ENCODE data around the gene ZDHHC4.

The ZDHHC4 gene

GRCh38 chr7:6577369-6578113 is at the start of gene ZDHHC4:
Gene ZDHHC4 (plus strand): TSS chr7:6577454. CDS start chr7:6580562, 3,108 bp downstream.
- peak; percentile 40 for DNase-seq

DNA sequence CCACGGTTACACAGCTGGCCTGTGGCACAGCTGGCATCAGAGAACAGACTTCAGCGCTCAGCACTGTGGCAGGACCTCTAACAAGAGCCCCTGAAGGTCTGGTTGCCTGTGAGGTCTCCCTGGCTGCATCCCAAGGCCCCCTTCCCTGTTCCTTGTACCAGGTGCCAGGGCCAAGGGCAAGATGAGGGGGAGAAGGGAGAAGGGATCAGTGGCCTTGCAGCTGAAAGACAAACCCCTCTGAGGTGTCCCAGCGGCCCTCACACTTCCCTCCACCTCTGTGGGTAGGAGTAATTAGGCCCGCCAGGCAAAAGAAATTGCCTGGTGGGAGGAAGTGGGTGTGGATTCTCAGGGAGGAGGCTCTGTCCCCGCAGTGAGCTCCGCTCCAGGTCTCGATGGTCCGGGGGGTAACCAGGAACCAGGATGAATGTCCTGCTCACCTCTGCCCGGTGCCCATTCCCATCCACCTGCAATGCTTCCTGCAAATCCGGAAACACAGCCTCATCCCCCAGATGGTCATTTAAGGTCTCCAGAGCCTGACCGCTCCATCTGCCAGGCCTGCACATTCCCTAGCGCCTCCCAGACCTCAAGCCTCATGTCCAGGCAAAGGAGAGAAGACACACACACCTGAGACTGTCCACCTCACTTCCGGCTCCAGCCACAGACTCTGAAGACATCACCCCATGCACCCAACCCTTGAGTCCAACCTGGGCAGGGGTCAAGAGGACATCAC is 48.7 kb upstream of the ZDHHC4 start:
- DNase-seq: no peak

GRCh38 chr7:6529643-6530042 is 47.6 kb upstream of the ZDHHC4 start:
- DNase-seq: no peak

DNA sequence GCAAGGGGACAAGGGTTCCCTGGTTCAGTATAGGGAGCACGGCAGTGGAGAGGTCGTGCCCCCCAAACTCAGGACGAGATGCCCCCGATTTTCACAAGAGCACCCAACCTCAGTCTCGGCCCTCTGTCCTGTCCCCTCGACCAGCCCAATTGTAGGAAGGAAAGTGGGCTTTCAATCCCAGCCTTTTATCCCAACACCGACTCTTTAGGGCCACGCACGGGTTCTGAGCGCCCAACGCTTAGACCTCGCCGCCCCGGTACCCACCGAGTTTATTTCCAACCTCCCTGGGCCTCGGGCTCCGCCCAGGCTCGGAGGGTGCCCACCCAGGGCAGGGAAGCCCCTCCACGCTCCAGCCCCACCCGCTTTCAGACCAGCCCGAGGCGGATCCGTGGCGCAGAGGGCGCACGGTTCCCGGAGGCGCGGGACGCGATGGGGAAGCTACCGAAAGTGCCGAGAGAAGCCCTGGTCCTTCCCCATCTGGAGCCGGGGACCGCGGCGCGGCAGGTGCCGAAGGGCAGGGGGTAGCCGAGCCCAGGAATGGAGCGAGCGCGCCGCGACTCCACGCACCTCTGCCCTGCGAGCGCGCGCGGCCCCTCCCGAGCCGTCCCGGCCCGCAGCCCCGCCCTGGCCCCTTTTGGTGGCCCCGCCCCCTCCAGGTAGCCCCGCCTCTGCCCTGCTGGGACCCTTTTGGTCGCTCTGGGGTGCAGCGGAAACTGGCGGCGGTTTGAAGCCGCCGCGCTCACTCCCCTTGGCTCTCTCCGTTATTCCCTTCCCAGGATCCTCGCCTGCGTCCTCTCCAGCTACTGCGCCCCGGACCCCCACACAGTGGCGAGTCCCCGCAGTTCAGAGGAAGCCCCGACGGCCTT is 46.4 kb upstream of the ZDHHC4 start:
- DNase-seq: no peak

DNA sequence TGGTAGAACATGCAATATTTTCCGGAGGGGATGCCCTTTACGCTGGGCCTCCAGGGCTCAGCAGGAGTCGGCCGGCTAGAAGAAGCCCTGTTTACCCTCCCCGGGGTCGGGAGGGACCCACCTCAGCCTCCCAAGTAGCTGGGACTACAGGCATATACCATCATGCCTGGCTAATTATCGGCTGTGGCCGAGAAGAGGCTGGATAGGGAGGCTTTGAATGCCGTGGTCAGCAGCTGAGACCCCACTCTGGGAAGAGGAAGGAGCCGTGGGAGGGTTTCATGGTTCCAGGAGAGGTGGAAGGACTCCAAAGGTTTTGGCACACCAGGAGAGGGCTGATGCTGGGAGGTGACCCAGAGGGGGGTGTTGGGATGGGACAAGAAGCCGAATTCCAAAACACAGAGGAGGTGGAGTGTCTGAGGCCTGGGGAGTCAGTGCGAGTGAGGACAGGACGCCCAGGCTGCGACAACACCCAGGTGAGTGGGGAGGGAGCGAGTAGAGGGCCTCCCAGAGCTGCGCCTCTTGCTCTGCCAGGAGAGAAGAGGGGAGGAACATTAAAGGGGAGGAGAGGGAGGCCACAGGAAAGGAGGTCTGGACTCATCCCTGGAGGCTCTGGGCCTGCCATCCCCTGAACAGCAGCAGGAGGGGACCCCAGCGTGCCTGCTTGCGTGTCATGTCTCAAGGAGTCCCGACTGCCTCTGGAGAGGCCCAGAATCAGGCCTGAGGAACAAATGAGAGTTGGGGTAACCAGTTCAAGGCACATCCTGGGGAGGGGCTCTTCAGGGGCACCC is 45.6 kb upstream of the ZDHHC4 start:
- DNase-seq: no peak

GRCh38 chr7:6532516-6532915 is 44.7 kb upstream of the ZDHHC4 start:
- no peak for DNase-seq

DNA sequence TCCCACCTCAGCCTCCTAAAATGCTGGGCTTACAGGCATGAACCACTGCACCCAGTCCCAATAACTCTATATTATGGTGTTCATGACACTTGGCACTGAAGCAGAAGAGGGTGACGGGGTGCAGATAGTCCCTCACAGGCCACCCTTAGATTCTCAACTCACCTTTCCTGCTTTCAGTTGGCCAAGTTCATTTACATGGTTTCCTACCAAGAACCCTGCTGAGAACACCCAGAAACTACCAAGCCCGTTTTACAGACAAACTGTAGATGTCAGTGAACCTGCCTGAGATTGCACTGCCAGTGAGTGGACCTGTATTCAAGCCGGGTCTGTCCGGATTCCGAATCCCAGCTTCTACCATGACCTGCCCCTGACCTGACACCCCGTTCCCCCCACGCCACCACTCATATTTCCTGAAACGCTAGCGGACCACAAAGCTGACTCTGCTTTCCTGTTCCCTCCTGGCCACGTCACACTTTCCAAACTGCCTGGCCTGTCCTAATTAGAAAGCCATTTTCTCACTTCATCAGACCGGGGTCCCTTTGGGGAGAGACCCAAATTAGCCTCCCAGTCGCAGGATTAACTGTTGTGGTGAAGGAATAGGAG is 43.3 kb upstream of the ZDHHC4 start:
- no peak for DNase-seq

DNA sequence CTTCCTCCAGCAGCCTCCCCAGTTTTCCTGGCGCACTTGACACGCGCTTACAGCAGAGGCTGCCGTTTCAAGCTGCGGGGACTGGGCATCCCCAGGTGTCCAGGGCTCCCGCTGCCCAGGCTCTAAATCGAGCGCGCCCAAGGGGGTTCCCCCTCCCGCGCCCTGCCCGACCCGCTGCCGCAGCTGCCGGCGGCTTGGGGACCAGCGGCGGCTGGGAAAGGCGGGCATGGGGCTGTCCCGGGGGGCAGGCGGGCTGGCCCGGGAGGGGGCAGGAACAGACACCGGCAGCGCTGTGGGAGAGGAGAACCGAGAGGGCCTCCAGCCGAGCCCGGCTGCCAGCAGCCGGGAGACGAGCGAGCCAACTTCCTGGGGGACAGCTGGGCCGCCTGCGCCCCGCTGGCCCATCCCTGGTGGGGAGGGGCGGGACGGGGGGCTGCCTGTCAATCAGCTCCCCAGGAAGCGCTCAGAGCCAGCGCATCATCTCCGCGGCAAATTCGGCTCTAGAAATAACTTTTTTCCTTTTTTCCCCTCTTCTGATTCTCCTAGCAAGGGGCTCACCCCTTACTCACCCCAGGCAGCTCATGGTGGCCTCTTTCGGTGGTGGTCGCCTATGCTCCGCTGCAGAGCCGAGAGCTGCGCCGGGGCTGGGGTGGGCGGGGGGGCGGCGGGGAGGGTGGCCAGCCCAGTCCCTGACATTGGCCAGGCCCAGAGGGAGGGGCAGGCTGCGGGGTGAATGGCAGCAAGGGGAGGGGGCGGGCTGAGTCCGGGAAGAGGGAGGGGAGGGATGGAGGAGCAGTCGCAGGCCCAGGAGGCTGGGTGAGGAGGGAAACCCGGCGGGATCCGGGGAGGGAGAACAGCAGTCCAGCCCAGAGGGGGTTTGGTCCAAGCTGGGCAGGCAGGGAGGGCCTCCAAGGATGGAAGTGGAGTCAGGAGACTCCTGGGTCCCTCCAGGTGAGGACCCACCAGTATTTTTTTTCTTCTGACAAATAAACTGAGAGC is 40.7 kb upstream of the ZDHHC4 start:
- no peak for DNase-seq

- DNase-seq: no peak
Measured at GRCh38 chr7:6542368-6542767, 34.9 kb upstream of the ZDHHC4 start.

DNA sequence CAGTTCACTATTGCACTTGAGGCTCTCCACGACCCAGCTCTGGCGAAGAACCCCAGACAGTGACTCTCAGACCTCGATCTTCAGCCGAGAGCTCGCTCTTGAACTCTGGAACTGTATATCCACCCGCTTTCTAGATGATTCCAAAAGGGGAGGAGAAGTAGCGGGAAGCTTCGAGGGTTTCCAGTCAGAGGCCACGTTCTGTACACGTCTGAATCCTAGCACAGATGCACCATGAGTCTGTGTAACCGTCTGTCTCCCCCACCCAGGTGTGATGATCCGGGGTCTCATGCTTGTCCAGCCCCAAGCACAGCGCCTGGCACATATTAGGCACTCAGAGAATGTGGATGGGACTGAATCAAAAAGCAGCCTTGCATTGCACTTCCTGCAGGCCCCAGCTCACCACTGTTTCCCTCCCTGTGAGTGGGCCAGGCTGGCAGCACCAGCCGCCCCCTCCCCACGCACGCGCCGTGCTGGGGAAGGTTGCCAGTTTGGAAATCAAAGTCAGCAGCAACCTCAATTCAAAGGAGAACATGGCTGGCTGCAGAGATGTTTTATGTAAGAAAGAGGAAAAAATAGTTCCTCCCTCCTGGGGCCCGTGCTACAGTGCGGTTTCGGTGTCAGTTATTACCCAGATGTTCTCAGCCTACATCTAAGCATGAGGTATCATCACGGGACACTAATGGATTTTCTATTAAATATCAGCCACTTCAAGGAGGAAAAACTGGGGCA is 31.7 kb upstream of the ZDHHC4 start:
- DNase-seq: no peak

- DNase-seq: no peak
Measured at GRCh38 chr7:6546498-6547251, 30.6 kb upstream of the ZDHHC4 start.

DNA sequence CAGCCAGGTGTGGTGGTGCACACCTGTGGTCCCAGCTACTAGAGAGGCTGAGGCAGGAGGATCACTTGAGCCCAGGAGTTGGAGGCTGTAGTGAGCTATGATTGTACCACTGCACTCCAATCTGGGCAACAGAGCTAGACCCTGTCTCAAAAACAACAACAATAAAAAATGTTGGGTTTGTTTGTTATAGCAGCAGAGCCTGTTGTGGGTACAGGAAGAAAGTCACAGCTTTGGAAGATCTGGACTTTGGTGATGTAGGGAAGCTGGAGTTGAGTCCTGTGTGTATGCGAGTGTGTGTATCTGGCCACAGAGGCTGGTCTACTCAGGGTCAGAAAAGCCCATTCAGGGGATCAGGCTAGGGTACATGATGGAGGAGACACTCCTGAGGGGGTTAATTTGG is 29.9 kb upstream of the ZDHHC4 start:
- DNase-seq: no peak

GRCh38 chr7:6551016-6551511 is 26.2 kb upstream of the ZDHHC4 start, which contains the start of gene GRID2IP:
Gene GRID2IP (minus strand): TSS chr7:6551461. CDS start chr7:6551436, 25 bp downstream.
- DNase-seq: no peak

DNA sequence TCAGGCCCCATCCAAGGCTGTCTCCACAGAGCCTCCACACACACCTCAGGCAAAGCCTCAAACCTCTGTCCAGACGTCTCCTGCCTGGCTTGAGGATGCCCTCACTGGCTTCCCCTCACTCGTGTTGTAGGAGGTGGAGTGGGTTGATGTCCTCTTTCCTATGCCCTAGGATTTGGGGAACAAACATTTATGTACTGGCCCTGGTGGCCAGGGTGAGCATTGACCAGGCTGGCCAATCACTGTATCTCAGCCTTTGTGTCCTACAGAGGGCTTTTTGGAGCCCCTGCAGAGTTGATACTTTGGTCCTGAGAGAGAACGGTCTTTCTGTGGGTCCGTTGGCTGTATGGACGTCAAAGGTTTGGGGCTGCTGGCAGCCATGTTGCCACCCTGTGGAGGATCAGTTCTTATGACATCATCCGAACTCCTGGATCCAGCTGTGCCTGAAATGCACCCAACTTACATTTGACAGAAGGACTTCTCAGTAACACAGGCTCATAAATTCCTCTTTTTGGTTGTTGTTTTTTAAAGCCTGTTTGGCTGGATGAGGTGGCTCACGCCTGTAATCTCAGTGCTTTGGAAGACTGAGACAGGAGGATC is 23.7 kb upstream of the ZDHHC4 start:
- DNase-seq: no peak

DNA sequence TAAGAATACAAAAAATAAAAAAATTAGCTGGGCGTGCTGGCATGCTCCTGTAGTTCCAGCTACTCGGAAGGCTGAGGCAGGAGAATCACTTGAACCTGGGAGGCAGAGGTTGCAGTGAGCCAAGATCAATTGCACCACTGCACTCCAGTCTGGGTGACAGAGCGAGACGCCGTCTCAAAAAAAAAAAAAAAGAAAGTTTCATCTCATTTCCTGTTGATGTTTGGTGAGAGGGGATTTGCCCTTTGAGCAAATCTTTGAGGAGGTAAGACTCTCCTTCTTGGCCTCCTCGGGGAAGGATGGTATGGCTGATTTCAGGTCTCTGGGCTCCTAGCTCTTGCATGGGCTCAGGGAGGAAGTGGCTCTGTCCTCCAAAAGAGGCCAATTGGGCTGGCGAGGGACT is 22.4 kb upstream of the ZDHHC4 start:
- DNase-seq: no peak

DNA sequence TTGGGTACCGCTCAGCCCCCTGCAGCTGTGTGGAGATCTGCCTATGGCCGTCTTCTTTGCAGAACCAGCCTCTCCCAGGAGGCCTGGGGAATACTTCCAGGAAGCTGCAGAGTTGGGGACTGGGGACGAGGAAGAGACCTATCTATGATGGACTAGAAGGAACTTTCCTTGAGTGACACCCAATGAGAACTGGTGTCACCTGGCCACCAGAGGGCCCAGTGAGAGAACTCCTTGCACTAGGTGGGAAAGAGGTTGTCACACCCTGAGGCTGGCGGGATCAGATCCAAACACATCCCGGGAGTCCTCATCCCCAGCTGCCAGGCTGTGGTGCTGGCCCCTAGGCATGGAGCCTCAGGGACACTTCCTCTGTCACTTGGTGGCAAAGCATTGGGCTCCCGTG is 21.1 kb upstream of the ZDHHC4 start:
- DNase-seq: no peak

- no peak for DNase-seq
Measured at GRCh38 chr7:6558837-6559236, 18.4 kb upstream of the ZDHHC4 start.

GRCh38 chr7:6559896-6560295 is 17.4 kb upstream of the ZDHHC4 start:
- no peak for DNase-seq

- no peak for DNase-seq
Measured at GRCh38 chr7:6562106-6562505, 15.1 kb upstream of the ZDHHC4 start.

All from NCI-H2081 treated with DMSO at 0.1 percent for 48 hours (cell line).